Activated CD8-positive, alpha-beta memory T cell treated with anti-CD3 and anti-CD28 coated beads, Interleukin-2, amount 50 U/mL, for 1 hour (primary cell): Measurements from ENCODE around the gene SLC43A2.
"Not testable (repeated sequence)": the region's sequence is repeated elsewhere in the genome, so short reads cannot be mapped to it uniquely, and the experiment has no call there.

ENCODE experiments used
- DNase-seq: peaks from one replicate; pipeline ENCODE4 v3.0.0-alpha.2; 2020; ENCODE audit errors: extremely low read depth

Gene SLC43A2

DNA sequence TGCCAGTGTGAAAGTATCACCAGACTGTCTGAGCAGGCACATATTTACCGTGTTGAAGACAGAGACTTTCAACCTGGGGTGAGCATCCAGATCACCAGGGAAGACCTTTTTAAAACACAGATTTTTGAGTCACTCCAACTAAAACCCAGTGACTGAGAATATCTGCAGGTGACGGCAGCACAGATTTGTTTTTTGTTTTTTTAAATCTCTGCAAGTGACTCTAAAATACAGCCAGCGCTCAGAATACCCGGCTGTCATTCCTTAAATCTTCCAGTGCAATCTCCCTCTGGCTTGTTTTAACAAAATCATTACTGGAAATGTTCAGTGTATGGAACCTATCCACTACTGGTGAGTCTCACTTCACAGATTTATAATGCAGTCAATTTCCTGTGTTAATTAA, 92.9 kb downstream of the SLC43A2 start:
- no peak for DNase-seq

DNA sequence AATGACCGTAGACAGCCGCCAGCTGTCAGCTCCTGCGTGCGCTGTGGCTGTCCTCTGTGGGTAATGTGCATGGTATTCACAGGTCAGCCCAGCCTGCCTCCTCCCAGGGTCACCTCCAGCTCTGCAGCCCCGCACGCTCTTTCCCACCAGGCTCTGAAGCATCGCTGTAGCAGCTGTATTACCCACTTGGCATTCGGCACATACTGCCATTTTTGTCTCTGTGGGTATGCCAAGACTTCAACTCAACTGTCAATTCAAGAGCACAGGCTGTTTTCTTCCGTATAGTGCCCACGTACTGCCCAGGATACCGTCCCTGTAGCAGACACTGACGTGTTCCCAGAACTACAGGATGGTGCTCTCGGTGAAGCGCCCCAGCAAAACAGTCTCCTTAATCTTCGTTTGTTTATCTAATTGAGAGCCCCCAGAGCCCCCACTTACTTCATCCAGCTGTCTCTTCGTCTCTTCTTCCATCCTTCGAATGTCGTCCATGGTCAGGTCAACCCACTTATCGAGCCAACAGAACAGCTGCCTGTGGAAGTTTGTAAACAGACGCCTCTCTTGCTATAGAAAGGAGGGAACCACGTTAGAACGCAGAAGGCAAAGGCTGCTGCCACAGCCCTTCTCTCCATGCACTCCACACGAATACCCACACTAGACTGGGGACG, 94.8 kb downstream of the SLC43A2 start:
- no peak for DNase-seq

- DNase-seq, result no peak
These were observed 95.6 kb downstream of the SLC43A2 start for GRCh38 chr17:1532836-1533602.

DNA sequence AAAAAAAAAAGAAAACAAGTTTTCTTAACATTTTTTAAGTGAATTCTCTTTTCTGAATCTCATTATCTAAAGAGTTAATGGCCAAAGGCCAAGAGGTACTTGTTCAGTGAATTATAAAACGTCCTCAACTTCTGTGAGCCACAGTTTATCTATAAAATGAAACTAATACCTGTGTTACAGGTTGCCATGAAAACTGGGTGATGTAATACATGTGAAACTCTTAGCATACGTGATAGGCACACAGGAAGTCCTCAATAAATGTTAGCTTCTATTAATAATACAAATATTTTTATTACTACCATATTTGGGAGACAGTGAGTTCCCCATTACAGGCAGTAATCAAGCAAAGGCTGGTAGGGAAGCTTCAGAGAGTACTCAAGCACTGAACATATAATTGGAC, 98.8 kb downstream of the SLC43A2 start:
- no peak for DNase-seq

GRCh38 chr17:1526876-1527275, 101.8 kb downstream of the SLC43A2 start:
- not testable (repeated sequence) for DNase-seq

- no peak for DNase-seq
These were observed 106.0 kb downstream of the SLC43A2 start for GRCh38 chr17:1522626-1523025.

GRCh38 chr17:1521086-1521640, 107.5 kb downstream of the SLC43A2 start:
- no peak for DNase-seq

DNA sequence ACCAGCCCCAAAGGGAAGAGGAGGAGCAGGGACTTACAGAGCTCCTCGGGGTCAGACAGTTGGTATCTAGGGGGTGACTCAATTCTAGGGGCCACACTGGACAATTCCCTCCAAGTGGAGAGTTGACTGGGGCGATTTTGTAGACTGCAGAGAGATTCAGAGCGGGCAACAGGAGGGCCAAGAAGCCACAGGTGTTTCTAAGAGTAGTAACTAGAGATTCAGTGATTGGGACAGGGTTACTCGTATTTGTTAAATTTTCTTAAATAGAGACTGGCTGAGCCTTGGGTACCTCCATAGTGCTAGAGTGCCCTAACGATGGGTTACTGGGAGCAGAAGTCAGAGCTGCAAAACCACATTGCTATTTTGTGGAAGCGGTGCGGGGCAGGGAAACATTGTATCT, 109.0 kb downstream of the SLC43A2 start:
- no peak for DNase-seq
